Sigmoid colon (tissue), 7 donors: ENCODE results near the gene PRUNE2. TPM values are rescaled to one million over a fixed set of nuclear protein-coding genes. Genes with fewer than 3 reads are reported as not detected.

ENCODE experiments used
- DNase-seq: peaks from one replicate; pipeline ENCODE4 v3.0.0-alpha.2; 2019
- H3K27ac ChIP-seq, 4 donors: fragments of 200-600 bp; sonication (generic); one replicate each; pipeline ENCODE4 v1.5.1; 2016 to 2019; ENCODE audit warnings: mild to moderate bottlenecking in 1 of 4
- H3K27me3 ChIP-seq, 3 donors: fragments of 200-600 bp; sonication (generic); one replicate each; pipeline ENCODE4 v1.5.1; 2019; ENCODE audit warnings: mild to moderate bottlenecking in 1 of 3
- H3K36me3 ChIP-seq, 4 donors: fragments of 200-600 bp; sonication (generic); one replicate each; pipeline ENCODE4 v1.5.1; 2016 to 2019
- H3K4me1 ChIP-seq, 4 donors: fragments of 200-600 bp; sonication (generic); one replicate each; pipeline ENCODE4 v1.5.1; 2017 to 2019
- H3K4me3 ChIP-seq, 4 donors: fragments of 200-600 bp; sonication (generic); one replicate each; pipeline ENCODE4 v1.5.1; 2017 to 2019; ENCODE audit warnings: mild to moderate bottlenecking in 2 of 4, moderate library complexity in 1 of 4
- H3K9me3 ChIP-seq, 4 donors: fragments of 200-600 bp in 3 of 4; sonication (generic) in 3 of 4; one replicate each; pipeline versions ENCODE4 v1.5.1 to v1.6.1; 2013 to 2019
- CTCF ChIP-seq, 4 experiments: fragments of 450-650 bp in 3 of 4; fragments of 200-600 bp in 1 of 4; IDR thresholded peaks; one replicate each; pipeline ENCODE4 v1.5.1; 2016 to 2019; ENCODE audit warnings: antibody characterized with exemption in 4 of 4, mild to moderate bottlenecking in 3 of 4, moderate library complexity in 2 of 4
- EP300 ChIP-seq, 4 donors: sonication (generic); formaldehyde crosslinking; IDR thresholded peaks; one replicate each; pipeline ENCODE4 v1.6.1; 2017; ENCODE audit warnings: antibody characterized with exemption in 4 of 4
- POLR2A ChIP-seq, 2 donors: fragments of 450-650 bp; IDR thresholded peaks; one replicate each; pipeline ENCODE4 v1.6.1; 2016; ENCODE audit warnings: antibody characterized with exemption in 2 of 2, mild to moderate bottlenecking in 2 of 2, moderate library complexity in 2 of 2
- POLR2AphosphoS5 ChIP-seq, 4 donors: sonication (generic); formaldehyde crosslinking; IDR thresholded peaks; one replicate each; pipeline ENCODE4 v1.6.1; 2017; ENCODE audit warnings: antibody characterized with exemption in 4 of 4
- WGBS, 2 donors: extraction: QIAGEN DNeasy Blood & Tissue Kit; methylation state at CpG; one replicate each; pipeline ENCODE4 v1.1.7; 2013; 5-methylcytosine and 5-hydroxymethylcytosine counted together
- intact Hi-C: fragments of 100-400 bp; cut with DNase I; formaldehyde crosslinking; loops from one replicate; pipeline ENCODE4 v1.15.1; 2023
- polyA plus RNA-seq, 3 donors: library from polyadenylated mRNA; stranded (reverse); fragments of 200-250 nt; gene quantifications; one replicate each; pipeline ENCODE4 v1.2.3, GENCODE V29; 2013
- total RNA-seq, 4 donors: library from RNA; depleted of rRNA; stranded (reverse); fragments of >200 nt; gene quantifications; one replicate each; pipeline ENCODE4 v1.1.0, GENCODE V29; 2016
- donor health status: healthy with polysubstance abuse.
- donor health status: Bipolar disorder and iron deficiency.
- donor health status: healthy.

PRUNE2 gene
- total and polyA plus RNA-seq, 7 donors: 7.4 to 536 (median 440) TPM

GRCh38 chr9:76616780-76617179, 289.1 kb downstream of the PRUNE2 start:
- DNase-seq: no peak
- Histone ChIP-seq H3K27me3 (no peaks in the 10 kb centered on the region), H3K36me3 (peaks cover 0 to 38% (median 7%) of the 10 kb centered on the region in 4 donors), H3K9me3 (no peaks in the 10 kb centered on the region), H3K4me1 (peaks cover 0 to 10% (median 4%) of the 10 kb centered on the region in 4 donors), H3K4me3 (no peak overlapping the region), H3K27ac (no peak overlapping the region)
- WGBS, 2 donors: 89 to 92% methylated on average over 2 of the region's 2 CpGs
- intact Hi-C loops: no loop called here
- TF ChIP-seq CTCF (IDR thresholded peaks at IDR 0.05) (no peak), POLR2AphosphoS5 (IDR thresholded peaks at IDR 0.05) (no peak), POLR2A (IDR thresholded peaks at IDR 0.05) (no peak)

- no peak for DNase-seq
- peak overlapping the region in 1 of 4 donors; percentile 2 for H3K4me3 ChIP-seq
- peaks cover 0 to 8% (median 5%) of the 10 kb centered on the region in 4 donors for H3K4me1 ChIP-seq
- intact Hi-C loops: no loop called here
- WGBS, 2 donors: 9 to 29% methylated on average over 8 of the region's 8 CpGs
- no peaks in the 10 kb centered on the region for H3K27me3 ChIP-seq
- H3K9me3 ChIP-seq: no peaks in the 10 kb centered on the region
- no peak for TF ChIP-seq CTCF (IDR thresholded peaks at IDR 0.05)
- peak in 1 of 4 donors; percentile 31 for TF ChIP-seq POLR2AphosphoS5 (IDR thresholded peaks at IDR 0.05)
- H3K36me3 ChIP-seq: peaks cover 0 to 38% (median 7%) of the 10 kb centered on the region in 4 donors
- H3K27ac ChIP-seq: peak overlapping the region in 2 of 4 donors; percentile 21 to 40
Measured at GRCh38 chr9:76615177-76615603, 290.7 kb downstream of the PRUNE2 start.

GRCh38 chr9:76613974-76614373, 291.9 kb downstream of the PRUNE2 start:
- Histone ChIP-seq H3K27ac (no peak overlapping the region), H3K36me3 (peaks cover 0 to 27% (median 7%) of the 10 kb centered on the region in 4 donors), H3K4me3 (no peak overlapping the region), H3K4me1 (peaks cover 0 to 16% (median 13%) of the 10 kb centered on the region in 4 donors), H3K9me3 (no peaks in the 10 kb centered on the region), H3K27me3 (no peaks in the 10 kb centered on the region)
- DNase-seq: no peak
- intact Hi-C loops: no loop called here
- TF ChIP-seq POLR2A (IDR thresholded peaks at IDR 0.05) (no peak), CTCF (IDR thresholded peaks at IDR 0.05) (no peak), EP300 (IDR thresholded peaks at IDR 0.05) (no peak), POLR2AphosphoS5 (IDR thresholded peaks at IDR 0.05) (no peak)
- WGBS, 2 donors: 53 to 73% methylated on average over 4 of the region's 4 CpGs

- Histone ChIP-seq H3K27me3 (no peaks in the 10 kb centered on the region), H3K4me3 (no peak overlapping the region), H3K36me3 (peaks cover 0 to 24% (median 7%) of the 10 kb centered on the region in 4 donors), H3K9me3 (no peaks in the 10 kb centered on the region), H3K27ac (no peak overlapping the region), H3K4me1 (peaks cover 0 to 18% (median 13%) of the 10 kb centered on the region in 4 donors)
- WGBS, 2 donors: 85 to 90% methylated on average over 8 of the region's 8 CpGs
- no peak for DNase-seq
- TF ChIP-seq POLR2A (IDR thresholded peaks at IDR 0.05): no peak
- no peak for TF ChIP-seq CTCF (IDR thresholded peaks at IDR 0.05)
- TF ChIP-seq EP300 (IDR thresholded peaks at IDR 0.05): no peak
- TF ChIP-seq POLR2AphosphoS5 (IDR thresholded peaks at IDR 0.05): no peak
- intact Hi-C loops: no loop called here
Measured at GRCh38 chr9:76613150-76613781, 292.6 kb downstream of the PRUNE2 start.

GRCh38 chr9:76610011-76610352, 295.9 kb downstream of the PRUNE2 start:
- peak; percentile 91 for DNase-seq
- intact Hi-C loops: no loop called here
- no peaks in the 10 kb centered on the region for H3K27me3 ChIP-seq
- H3K4me1 ChIP-seq: peaks cover 0 to 18% (median 13%) of the 10 kb centered on the region in 4 donors
- H3K27ac ChIP-seq: peak overlapping the region; percentile 40 to 51 (median 48)
- peak; percentile 64 to 73 (median 68) for TF ChIP-seq POLR2AphosphoS5 (IDR thresholded peaks at IDR 0.05)
- no peak for TF ChIP-seq EP300 (IDR thresholded peaks at IDR 0.05)
- WGBS, 2 donors: 72 to 74% methylated on average over 5 of the region's 5 CpGs
- H3K36me3 ChIP-seq: peaks cover 0 to 24% (median 7%) of the 10 kb centered on the region in 4 donors
- H3K9me3 ChIP-seq: no peaks in the 10 kb centered on the region
- H3K4me3 ChIP-seq: no peak overlapping the region
